HG03342 (cell line): ENCODE results near the gene PBXIP1.

Source experiments
- ATAC-seq: cut with Tn5 transposase; IDR thresholded peaks from one replicate; pipeline ENCODE4 v1.9.1; 2021; ENCODE audit warnings: mild to moderate bottlenecking, moderate library complexity; ENCODE audit not compliant: unreplicated experiment

Gene PBXIP1

GRCh38 chr1:154974102-154974807, 18.4 kb upstream of the PBXIP1 start, which contains the start of gene CKS1B:
TSS of gene CKS1B (plus strand) at chr1:154974681. CDS start at chr1:154974746, 65 bp downstream.
- peak; percentile 71 for ATAC-seq

DNA sequence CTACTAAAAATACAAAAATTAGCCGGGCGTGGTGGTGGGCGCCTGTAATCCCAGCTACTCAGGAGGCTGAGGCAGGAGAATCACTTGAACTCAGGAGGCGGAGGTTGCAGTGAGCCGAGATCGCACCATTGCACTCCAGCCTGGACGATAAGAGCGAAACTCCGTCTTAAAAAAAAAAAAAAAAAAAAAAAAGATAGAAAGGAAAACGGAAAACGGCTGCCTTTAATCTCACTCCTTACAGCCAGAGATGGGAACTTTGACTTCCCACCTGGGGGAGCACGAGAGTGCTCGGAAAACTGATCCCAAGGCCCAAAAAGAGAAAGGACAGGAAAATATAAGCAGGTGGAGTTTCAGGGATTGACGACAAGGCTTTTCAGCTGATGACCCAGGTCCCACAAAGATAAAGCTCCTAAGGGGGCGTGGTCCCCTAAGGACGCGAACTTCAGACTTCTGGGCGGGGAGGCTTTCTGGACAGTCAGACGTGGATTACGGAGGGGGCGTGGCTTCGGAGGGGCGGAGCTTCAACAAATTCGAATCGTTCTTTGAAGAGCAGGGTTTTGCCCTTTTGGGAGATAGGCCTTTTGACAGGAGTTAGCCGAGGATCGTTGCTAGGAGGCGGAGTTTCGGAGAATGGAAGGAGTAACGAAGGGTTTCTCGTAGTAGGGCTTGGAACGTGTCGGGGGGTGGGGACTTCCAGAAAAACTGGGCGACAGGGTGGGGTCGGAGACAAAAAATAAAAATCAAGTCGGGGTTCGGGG, 17.6 kb upstream of the PBXIP1 start:
- peak; percentile 15 for ATAC-seq

GRCh38 chr1:154972517-154973343, 16.8 kb upstream of the PBXIP1 start:
- ATAC-seq = no peak

DNA sequence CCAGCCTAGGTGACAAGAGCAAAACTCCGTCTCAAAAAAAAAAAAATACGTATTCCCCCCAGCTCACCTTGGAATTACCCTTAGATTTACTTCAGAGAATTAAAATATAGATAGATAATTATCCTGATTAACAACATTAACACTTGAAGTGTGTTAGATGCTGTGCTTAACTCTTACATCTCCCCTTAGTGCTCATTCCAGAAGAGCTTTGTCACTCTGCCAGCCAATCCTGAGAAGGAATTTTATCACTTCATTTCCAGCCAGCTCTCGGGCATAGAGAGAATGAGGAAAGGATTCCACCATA, 16.3 kb upstream of the PBXIP1 start:
- ATAC-seq = no peak

- no peak for ATAC-seq
Measured at GRCh38 chr1:154971341-154971998, 15.6 kb upstream of the PBXIP1 start.

DNA sequence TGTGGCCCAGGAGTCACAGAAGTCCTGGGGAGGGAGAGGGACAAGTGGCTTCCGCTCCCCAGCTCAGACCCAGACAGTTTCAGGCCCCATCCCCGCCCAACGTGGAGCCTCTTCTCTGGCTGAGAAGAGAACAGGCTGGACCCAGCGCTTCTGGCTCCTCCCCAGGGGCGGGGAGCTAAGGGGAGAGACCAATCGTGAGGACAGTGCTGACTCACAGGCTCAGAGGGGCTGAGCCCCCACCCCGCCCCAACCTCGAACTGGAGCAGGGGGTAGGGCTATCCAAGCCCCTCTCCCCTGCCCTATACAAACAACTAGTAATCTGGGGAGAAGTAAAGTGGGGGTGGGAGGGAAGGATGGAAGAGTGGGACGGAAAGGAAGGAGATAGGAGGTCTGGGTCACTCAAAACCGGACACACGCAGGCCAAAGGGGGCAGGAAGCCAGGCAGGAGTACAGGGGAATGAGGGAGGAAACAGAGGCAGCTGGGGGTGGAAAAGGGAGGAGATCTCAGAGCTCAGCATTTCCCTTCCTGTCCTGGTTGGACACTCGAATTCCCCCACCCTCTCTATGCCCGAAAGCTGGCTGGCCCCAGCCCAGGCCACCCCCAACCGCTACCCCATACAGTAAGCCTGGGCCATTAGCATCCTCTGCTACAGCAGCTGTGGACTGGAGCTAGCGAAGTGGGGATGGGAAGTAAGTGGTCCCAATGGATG, 14.9 kb upstream of the PBXIP1 start, which contains the start of gene SHC1:
SHC1 (minus strand) TSS at position 117 of the 710 bp plus-strand sequence. CDS start 221 bp downstream, outside the sequence.
- peak; percentile 27 for ATAC-seq

DNA sequence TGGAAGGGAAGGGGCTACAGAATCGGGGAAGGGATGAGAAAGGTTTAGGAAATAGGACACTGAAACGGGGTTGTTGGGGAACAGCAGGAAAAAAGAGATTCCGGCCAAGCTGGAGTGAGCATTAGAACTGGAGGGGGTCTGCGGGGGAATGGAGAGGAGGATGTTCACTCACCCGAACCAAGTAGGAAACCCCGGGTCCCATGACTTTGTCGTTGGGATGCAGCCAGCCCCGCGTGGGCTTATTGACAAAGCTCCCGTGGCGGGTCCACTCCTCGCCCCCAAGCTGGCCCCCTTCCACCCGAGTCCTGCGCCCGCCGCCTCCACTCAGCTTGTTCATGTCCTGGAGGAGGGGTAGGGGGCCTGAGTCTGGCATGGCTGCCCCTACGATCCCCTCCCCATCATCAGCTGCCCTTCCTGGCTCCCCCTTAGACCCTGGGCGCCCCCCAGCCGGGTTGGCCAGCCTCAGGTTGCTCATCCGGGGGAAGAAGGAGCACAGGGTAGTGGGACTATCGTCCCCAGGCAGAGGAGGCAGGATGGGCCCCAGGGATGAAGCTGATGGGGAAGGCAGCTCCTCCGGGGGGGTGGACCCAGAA, 14.1 kb upstream of the PBXIP1 start:
- ATAC-seq = no peak

- no peak for ATAC-seq
Measured at GRCh38 chr1:154969246-154969645, 13.3 kb upstream of the PBXIP1 start.

- no peak for ATAC-seq
Measured at GRCh38 chr1:154968731-154969130, 12.8 kb upstream of the PBXIP1 start.

- ATAC-seq = no peak
Measured at GRCh38 chr1:154967331-154967950, 11.5 kb upstream of the PBXIP1 start.

- no peak for ATAC-seq
Measured at GRCh38 chr1:154966111-154966510, 10.2 kb upstream of the PBXIP1 start.

- ATAC-seq = no peak
Measured at GRCh38 chr1:154964359-154964758, 8.5 kb upstream of the PBXIP1 start.

GRCh38 chr1:154963643-154964042, 7.7 kb upstream of the PBXIP1 start:
- no peak for ATAC-seq

GRCh38 chr1:154962795-154963330, 7.0 kb upstream of the PBXIP1 start:
- no peak for ATAC-seq

DNA sequence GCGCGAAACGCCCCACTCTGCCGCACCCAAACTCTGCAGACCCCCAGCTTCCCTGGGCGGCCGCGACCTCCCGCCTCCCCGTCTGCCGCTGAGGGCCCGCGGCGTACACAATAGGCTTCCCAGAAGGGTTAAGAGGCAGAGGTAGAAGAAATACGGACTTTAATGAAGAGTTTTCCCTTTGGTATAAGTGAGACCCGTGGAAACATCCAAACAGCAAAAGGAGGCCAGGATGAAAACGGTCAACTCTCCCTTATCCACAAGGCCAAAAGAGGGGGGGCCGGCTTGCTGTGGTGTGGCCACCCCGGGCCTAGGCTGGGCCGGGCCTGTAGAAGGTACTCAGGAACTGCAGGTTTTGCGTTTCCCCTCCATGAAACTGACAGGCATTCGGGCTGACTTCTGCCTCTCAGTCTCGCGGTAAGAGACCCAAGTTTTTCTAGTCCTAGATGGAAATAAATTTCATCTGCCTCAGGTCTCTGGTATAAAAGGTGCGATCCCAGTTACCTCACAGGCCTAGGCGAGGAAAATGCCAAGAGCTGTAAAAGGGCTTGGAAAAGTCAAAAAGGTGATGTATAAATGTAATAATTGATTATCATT, 6.4 kb upstream of the PBXIP1 start:
- peak; percentile 11 for ATAC-seq

DNA sequence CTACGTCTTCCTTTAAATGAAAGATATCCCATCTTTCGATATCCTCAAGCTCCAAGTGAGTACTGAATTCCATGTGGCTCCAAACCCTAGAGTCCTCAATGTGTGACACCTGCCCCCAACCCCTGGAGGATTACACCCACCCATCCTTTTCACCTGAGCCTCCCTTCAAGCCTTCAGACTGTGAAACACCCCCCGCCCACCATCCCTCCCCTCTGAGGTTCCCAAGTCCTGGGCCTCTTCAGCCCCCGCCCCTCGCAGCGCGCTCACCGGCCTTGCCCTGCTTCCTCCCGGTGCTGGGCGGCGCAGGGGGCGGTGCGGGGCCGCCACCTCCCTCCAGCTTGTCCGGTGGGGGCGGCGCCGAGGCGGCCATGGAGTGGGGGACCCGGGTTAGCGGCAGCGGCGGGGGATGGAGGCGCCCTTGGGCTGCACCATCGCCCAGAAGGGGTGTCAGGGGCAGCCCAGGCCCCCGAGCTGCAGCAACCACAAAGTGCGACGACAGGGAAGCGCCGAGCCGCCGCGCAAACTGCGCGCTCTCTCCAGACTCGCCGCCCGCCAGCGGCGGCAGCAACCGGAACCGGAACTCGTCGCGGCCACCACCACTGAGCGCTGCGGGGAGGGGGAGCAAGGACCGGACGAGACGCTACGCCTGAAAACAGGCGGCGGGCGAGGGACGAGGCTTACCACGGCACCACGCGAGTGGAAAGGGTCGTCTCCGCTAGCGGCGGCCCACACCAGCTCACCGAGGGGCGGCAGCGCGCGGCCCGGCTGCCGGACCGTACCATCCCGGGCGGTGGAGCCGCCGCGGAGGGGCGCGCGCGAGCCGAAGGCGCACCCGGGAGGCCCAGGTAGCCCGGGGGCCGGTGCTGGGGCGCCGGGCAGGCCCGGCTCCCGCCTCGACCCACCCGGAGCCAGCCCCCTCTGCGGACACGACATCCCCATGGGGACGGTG, 5.6 kb upstream of the PBXIP1 start, which contains the start of gene PYGO2:
PYGO2 (minus strand) TSS at position 576 of the 949 bp plus-strand sequence; CDS start at position 370, 206 bp downstream.
- ATAC-seq = peak; percentile 61

GRCh38 chr1:154960446-154961136, 4.7 kb upstream of the PBXIP1 start:
- ATAC-seq = no peak
